GM06990 (cell line): ENCODE data around the gene ANKRD16.

Source experiments
- DNase-seq: peaks from one replicate; pipeline ENCODE4 v3.0.0-alpha.2; 2011; ENCODE audit not compliant: insufficient read length; ENCODE audit errors: extremely low read depth
- H3K27me3 ChIP-seq: replicated peaks from 2 replicates; pipeline ENCODE4 v1.6.0; 2011; ENCODE audit warnings: low read length; ENCODE audit not compliant: control insufficient read depth, insufficient read depth
- H3K36me3 ChIP-seq: 2 replicates; pipeline ENCODE4 v1.5.1; 2011; ENCODE audit warnings: low read length; ENCODE audit not compliant: control insufficient read depth, insufficient read depth
- H3K4me3 ChIP-seq: replicated peaks from 2 replicates; pipeline ENCODE4 v1.5.1; 2011; ENCODE audit warnings: low read depth, mild to moderate bottlenecking, control low read depth, low read length
- CTCF ChIP-seq: IDR thresholded peaks from 2 replicates; pipeline ENCODE4 v1.5.1; 2011; ENCODE audit warnings: low read length, control low read depth, mild to moderate bottlenecking, inconsistent platforms; ENCODE audit not compliant: insufficient read depth, poor library complexity, severe bottlenecking

The ANKRD16 gene

GRCh38 chr10:5896208-5897052 lies 6.7 kb upstream of the ANKRD16 start:
- Histone ChIP-seq H3K27me3 (no peaks in the 10 kb centered on the region), H3K4me3 (no peak overlapping the region; the same call in 1 of the 2 replicates), H3K36me3 (peaks cover 5% of the 10 kb centered on the region)
- DNase-seq, result no peak
- TF ChIP-seq CTCF, result no peak

GRCh38 chr10:5895804-5896203 lies 6.1 kb upstream of the ANKRD16 start:
- Histone ChIP-seq H3K4me3 (no peak overlapping the region; the same call in 1 of the 2 replicates), H3K36me3 (peaks cover 5% of the 10 kb centered on the region), H3K27me3 (no peaks in the 10 kb centered on the region)
- DNase-seq, result peak; percentile 45
- TF ChIP-seq CTCF, result no peak

- Histone ChIP-seq H3K27me3 (no peaks in the 10 kb centered on the region), H3K36me3 (peaks cover 5% of the 10 kb centered on the region), H3K4me3 (no peak overlapping the region)
- TF ChIP-seq CTCF, result no peak
- no peak for DNase-seq
Observed at GRCh38 chr10:5895365-5895764, 5.7 kb upstream of the ANKRD16 start.

GRCh38 chr10:5894873-5895272 lies 5.2 kb upstream of the ANKRD16 start:
- H3K36me3 ChIP-seq, result peaks cover 5% of the 10 kb centered on the region
- H3K27me3 ChIP-seq, result no peaks in the 10 kb centered on the region
- TF ChIP-seq CTCF, result no peak
- no peak for DNase-seq
- H3K4me3 ChIP-seq, result no peak overlapping the region

- H3K36me3 ChIP-seq, result peaks cover 5% of the 10 kb centered on the region
- DNase-seq, result no peak
- no peak for TF ChIP-seq CTCF
- no peak overlapping the region for H3K4me3 ChIP-seq
- H3K27me3 ChIP-seq, result no peaks in the 10 kb centered on the region
Observed at GRCh38 chr10:5894403-5894802, 4.7 kb upstream of the ANKRD16 start.

- DNase-seq, result no peak
- TF ChIP-seq CTCF, result no peak
- no peaks in the 10 kb centered on the region for H3K27me3 ChIP-seq
- no peak overlapping the region for H3K4me3 ChIP-seq
- H3K36me3 ChIP-seq, result peaks cover 5% of the 10 kb centered on the region
Observed at GRCh38 chr10:5893321-5893720, 3.6 kb upstream of the ANKRD16 start.
